HG03175 (cell line): ENCODE results near the gene ZDHHC24.
"Not testable (repeated sequence)": the region's sequence is repeated elsewhere in the genome, so short reads cannot be mapped to it uniquely, and the experiment has no call there.

Experiments used
- ATAC-seq: cut with Tn5 transposase; IDR thresholded peaks from one replicate; pipeline ENCODE4 v1.9.1; 2021; ENCODE audit warnings: mild to moderate bottlenecking, moderate library complexity; ENCODE audit not compliant: unreplicated experiment

The ZDHHC24 gene

DNA sequence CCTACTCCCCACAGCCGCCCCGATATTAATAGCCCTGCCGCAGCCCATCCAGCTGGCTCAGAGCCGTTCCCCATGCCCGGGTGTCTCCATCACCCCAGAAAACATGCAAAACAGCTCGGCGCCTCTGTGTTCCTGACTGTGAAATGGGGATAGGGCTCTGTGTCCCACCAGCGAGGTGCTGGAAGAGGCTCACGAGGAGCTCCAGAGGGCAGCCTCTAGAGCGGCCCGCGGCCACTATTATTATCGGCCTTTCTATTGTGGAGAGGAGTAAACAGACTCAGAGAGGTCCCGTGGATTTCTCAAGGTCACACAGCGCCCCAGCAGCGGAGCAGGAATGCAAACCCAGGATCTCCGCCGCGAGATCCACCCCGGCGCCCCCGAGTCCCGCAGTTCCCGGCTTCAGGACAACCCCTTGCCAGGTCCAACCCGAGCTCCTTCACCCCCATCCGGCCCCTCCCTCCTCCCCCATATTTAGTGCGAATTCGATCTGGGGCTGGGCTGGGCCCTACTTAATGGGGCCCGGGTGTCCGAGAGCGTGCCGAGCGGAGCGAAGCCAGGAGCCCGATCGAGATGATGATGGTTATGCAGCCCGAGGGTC is 619 bp upstream of the ZDHHC24 start, which contains the start of gene ACTN3:
TSS of gene ACTN3 (plus strand) at position 536 of the 598 bp plus-strand sequence. CDS start at position 571, 35 bp downstream.
- ATAC-seq = no peak

DNA sequence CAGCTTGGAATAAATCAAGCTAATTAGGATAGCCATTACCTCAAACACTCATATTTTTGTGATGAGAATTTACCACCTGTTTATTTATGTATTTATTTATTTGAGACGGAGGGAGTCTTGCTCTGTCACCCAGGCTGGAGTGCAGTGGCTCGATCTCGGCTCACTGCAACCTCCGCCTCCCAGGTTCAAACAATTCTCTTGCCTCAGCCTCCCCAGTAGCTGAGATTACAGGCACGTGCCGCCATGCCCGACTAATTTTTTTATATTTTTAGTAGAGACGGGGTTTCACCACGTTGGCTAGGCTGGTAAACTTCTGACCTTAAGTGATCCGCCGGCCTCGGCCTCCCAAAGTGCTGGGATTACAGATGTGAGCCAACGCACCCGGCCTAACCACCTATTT is 896 bp downstream of the ZDHHC24 start:
- ATAC-seq = not testable (repeated sequence)

DNA sequence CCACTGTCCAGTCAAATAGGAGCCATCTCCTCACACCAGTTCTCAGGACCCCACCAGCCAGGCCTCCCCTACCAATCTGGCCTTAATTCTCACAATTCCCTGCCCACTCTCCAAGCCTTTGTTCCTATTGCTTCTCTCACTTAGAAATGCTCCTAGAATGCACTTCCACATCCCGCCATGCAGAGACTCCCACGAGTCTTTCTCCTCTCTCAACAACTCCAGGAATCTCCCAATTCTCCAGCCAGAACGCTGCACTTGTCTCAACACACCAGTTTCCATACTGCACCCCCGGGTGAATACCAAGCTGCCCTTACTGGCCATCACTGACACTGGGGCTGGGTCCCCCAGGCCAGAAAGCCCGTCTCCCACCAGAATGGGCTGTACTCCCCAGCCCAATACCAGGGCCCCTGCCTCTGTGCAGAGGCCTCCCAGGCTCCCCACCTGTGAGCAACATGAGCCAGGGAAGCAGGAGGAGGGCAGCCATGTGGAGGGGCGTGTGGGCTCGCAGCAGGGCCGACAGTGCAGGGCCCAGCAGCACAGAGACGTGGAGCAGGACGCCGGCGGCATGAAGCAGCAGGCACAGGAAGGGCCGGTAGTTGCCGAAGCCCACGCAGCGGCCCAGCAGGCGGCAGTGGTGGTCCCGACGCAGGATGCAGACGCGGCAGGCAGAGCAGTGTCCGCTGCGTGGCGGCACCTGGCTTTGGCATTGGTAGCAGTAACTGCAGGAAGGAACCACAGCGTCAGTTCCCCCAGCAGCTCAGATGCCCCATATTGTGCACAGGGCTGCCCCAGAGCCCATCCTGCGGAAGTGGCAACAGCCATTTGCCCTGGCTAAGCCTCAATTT is 2.4 kb downstream of the ZDHHC24 start:
- no peak for ATAC-seq

DNA sequence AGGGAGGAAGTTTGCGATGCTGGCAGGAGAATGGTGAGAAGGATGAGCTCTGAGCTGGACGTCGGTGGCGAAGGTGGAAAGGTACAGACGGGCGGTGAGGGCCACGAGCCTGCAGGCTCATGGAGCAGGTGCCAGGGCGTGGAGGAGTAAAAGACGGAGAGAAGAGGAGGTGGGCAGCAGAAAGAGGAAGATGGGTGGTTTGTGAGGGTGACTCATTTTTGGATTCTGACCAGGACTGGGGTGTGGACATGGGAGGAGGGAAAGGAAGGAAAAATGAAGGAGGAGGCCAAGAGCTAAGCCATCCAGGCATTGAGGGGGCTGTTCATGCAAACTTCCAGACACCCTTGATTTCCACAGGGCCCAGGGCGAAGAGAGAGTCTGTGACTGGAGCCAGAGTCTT is 3.5 kb downstream of the ZDHHC24 start:
- ATAC-seq = no peak

DNA sequence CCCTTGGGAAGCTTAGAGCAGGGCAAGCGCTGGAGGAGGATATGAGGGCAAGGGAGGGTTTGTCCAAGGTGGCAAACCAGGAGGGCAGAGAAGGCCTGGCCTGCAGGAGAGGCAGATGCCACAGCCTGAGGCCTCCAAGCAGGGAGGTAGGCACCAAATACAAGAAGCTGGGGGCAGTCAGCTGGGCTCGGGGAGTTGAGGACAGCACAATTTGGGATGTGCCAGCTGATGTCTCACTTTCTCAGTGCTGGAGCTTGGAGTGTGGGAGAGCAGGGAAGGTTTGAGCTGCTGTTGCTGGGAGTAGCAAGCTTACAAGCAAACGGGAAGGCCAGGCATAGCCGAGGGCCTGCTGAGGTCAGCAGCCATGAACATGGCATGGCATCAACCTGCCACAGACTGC is 4.0 kb downstream of the ZDHHC24 start:
- no peak for ATAC-seq

DNA sequence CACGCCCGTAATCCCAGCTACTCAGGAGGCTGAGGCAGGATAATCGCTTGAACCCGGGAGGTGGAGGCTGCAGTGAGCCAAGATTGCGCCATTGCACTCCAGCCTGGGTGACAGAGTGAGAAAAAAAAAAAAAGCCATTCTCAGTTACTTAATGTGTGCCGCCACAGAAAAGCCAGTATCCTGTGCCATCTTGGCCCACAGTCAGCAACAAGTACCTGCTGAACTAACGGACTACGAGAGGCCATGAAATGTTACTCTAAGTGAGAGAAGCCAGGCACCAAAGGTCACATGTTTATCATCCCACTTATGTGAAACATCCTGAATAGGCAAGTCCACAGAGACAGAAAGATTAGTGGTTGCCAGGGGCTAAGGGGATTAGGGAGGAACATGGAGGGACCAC is 5.2 kb downstream of the ZDHHC24 start:
- ATAC-seq = not testable (repeated sequence)

DNA sequence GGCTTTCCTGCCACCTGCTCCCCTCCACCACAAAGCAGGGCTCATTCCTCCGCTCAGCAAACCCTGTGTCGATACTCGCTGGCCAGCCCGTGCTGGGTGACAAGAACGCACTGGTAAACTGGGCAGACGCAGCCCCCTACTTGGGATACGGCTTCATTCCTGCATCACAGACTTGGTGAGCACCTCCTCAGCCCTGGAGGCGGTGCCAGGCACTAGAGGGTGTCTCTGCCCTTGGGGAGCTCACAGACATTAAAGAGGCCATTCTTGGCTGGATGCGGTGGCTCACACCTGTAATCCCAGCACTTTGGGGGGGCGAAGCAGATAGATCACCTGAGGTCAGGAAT is 6.0 kb downstream of the ZDHHC24 start:
- ATAC-seq = no peak

DNA sequence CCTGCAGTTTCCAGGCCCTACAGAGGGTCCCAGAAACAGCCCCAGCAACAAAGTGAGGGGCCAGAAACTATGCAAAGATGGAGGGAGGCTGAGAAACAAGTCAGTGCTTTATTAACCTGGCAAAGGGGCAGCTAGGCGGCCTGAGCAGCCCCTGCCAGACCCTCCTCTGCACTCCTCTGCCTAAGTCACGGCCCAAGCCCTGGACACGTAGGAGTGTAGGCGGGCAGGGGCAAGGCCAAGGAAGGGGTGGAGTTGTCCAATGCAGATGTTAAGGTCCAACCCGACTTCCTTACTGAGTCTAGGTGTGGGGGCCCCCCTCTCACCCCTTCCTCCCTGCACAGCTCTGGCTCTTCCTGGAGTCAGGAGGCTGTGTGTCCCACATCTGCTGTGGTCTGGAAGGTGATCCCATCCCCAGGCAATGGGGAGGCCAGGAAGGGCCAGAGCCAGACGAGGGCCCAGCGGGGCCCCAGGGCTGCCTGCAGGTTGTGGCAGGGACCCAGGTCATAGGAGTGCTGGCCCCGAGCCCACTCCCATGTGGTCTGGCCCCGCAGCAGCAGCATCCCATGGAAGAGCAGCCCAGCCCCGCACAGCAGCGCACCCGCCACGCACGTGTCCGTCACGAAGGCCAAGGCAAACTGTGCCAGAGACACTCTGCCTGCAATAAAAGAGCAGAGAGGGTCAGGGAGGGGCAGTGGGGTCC is 6.5 kb downstream of the ZDHHC24 start:
- no peak for ATAC-seq

DNA sequence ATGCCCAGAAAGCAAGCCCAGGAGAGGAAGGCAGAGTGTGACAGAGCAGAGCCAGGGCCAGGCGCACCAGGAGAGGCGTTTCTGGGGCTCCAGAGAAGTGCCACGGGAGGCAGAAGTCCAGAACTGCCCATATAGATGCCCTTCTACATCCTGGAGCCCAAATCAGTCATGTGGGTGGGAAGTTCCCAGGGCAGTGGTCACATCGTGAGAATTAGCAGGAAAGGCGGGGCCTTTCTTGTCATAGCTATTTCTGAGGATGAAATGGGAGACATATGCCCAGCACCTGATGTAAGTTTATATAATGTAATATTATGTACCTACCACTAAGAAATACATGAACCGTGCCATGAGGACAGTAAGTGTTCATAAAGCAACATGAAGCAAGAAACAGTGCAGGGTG is 13.1 kb downstream of the ZDHHC24 start:
- ATAC-seq = no peak

DNA sequence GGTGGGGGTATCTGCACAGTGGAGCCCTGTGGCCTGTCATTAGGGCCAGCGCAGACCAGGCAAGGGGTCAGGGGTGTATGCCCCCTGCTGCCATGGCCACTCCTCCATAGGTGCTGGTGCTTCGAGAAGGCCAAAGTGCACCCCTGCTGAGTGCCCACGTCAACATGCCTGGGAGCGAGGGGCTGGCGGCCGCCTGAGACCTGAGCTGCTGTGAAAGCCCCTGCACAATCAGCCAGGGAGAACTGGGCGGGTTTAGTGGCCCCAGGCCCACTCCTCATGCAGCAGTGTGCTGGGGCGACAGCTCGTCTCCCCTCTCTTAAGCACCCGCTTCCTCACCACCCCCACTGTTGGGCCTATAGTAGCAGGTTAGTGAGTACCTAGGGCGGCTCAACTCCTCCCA is 14.0 kb downstream of the ZDHHC24 start:
- ATAC-seq = no peak

DNA sequence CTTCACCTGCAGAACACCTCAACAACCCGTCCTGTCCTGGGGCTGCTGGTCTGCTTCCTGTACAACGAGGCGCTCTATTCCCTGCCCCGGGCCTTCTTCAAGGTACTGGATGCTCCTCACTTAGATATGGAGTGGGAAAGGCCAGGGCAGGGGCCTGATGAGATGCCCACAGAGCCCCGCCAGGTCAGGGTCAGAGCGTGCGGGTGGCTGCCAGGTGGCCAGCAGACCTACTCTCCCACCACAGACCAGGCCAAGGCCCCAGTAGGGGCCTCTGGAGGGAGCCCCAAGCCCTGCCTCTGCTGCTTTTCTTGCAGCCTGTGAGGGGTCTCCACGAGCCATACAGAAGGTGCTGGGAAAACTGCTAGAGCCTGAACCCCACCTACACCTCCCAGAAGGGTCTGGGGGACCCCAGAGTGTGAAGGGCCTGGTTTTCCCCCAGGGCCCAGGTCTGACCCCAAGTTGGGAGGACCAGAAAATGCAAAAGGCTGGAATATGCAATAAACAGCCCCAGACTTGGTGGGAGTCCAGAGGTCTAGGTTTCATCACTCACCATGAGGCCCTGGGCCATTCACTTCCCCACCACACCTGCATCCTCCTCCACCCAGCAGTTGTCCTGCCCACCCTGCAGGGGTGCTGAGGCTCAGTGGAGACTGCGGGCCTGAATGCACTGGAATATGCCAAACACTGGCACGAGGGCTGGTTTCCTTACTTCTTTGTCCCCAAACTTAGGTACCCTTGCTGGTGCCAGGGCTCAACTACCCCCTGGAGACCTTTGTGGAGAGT is 14.7 kb downstream of the ZDHHC24 start:
- no peak for ATAC-seq

DNA sequence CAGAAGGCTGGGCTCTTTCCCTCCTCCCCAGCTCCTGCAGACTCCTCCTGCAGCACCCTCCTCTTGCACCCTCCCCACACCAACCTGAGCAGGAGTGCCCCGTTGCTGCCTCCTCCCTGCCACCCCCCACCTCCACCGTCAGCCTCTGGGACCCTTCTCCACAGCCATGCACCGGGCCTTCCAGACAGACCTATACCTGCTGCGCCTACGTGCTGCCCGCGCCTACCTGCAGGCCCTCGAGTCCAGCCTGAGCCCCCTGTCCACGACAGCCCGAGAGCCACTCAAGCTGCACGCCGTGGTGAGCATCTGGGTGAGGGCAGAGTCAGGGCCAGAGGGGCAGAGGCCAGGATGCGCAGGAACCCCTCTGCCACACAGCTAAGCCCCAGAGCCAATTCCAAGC is 16.2 kb downstream of the ZDHHC24 start:
- ATAC-seq = no peak

DNA sequence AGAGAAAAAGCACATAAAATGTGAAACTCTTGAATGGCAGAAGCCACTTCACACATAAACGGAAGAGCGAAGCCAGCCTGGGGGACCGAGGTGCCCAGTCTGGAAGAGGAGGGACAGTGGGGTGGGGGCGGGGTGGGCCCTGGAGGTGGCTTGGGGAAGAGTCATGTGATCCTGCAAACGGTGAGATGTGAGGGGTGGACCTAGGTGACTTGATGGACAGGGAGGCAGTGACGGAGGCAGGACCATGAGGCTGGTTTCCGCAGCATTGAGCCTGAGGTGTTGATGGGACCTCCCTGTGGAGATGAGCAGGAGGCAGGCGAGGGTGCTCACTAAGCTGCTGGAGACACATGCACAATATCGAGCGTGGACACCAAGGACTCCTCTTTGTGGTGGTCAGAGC is 16.8 kb downstream of the ZDHHC24 start:
- ATAC-seq = no peak

DNA sequence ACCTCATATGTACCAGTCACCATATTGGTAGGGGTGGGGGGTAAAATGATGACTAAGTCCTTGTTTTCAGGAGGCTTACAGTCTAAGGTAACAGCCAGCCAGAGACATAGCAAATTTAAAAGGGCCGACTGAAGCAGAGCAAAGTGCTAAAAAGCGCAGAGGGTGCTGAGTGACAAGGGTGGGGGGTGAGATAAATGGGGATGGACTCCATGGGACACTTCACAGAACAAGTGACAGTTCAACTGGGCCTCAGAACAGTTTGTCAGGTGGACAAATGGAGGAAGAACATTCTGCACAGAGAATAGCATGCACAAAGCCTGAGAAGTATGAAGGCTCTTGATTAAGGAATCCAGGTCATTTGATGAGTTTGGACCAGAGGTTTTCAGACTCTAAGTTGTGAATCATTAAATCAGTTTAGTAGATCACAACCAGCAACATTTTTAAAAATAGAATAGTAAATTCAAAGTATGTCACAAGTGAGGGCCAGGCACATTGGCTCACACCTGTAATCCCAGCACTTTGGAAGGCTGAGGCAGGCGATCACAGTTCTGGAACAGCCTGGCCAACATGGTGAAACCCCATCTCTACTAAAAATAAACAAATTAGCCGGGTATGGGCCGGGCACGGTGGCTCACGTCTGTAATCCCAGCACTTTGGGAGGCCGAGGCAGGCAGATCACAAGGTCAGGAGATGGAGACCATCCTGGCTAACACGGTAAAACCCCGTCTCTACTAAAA is 21.4 kb downstream of the ZDHHC24 start:
- ATAC-seq = no peak

DNA sequence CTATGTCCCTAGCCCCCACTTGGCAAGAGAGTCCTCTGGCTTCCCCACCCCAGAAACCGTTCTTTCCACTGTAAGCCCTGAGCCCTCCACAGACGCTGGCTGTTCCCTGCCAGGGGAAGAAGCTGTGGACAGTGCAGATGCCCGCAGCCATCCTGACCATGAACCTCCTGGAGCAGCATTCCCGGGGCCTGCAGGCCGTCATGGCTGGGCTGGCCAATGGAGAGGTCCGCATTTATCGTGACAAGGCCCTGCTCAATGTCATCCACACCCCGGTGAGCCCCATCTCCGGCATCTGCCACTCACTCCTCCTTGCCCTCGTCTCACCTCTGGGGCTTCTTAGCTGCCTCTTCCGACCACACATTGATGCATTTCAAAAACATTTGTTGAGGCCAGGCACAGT is 22.2 kb downstream of the ZDHHC24 start:
- no peak for ATAC-seq

DNA sequence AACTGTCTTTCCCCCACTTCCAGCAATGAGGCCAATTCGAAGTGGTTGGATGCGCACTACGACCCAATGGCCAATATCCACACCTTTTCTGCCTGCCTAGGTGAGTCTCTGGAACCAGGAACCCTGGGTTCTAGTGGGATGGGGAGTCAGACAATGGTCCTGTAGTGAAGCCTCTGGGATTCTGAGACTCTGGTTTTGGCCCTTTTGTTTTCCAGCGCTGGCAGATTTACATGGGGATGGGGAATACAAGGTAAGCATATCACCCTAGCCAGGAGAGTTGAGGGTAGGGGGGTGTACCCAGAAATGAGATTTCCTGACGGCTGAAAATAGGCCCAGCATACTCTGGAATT is 34.9 kb downstream of the ZDHHC24 start:
- ATAC-seq = peak; percentile 14

DNA sequence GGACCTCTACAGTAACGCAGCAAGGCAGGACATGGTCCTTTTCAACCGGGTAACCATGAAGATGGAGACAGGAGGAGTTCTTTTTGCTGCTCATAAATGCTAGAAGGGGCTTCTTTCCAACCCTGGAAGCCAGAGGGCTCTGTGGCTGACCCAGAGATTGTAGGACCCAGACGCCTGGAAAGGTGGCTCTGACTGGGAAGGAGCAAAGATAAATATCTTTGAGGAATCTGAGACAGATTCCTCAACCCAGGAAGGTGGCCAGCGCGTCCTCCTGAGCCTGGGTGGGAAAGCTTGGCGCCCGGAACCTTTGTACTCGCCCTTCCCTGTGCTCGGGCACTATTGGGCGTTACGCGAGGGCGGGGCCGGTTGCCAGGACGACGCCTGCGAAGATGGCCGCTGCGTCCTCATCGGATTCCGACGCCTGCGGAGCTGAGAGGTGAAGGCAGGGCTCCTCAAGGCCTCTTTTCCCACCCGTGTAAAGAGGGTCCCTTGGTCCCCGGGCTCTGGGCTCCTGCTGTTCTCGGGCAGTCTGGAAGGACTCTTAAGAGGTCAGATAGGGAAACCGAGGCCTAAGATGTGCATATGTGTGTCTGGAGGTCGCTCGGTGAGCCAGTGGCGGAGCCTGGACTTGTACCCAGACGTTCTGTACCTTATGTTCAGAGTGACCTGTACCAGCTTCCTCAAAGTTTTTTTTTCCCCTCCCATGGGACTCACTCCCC is 35.4 kb downstream of the ZDHHC24 start, which contains the start of gene BBS1:
TSS of gene BBS1 (plus strand) at position 365 of the 719 bp plus-strand sequence. CDS start at position 390, 25 bp downstream.
- peak; percentile 86 for ATAC-seq

DNA sequence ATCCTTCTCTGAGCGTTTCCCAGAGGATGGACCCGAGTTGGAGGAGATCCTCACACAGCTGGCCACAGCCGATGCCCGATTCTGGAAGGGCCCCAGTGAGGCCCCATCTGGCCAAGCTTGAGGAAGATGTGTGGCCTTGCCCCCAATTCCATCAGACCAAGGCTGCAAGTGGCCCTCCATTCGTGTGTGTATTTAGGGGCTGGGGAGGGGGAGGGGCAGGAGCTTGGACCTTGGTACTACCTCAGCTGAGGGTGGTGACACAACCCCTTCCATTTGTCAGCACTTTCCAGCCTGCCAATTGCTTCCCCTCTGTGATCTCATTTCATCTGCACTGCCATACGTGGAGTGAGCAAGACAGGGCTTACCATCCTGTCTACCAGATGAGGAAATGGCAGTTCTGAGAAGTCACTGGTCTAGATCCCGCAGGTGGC is 36.7 kb downstream of the ZDHHC24 start:
- no peak for ATAC-seq

DNA sequence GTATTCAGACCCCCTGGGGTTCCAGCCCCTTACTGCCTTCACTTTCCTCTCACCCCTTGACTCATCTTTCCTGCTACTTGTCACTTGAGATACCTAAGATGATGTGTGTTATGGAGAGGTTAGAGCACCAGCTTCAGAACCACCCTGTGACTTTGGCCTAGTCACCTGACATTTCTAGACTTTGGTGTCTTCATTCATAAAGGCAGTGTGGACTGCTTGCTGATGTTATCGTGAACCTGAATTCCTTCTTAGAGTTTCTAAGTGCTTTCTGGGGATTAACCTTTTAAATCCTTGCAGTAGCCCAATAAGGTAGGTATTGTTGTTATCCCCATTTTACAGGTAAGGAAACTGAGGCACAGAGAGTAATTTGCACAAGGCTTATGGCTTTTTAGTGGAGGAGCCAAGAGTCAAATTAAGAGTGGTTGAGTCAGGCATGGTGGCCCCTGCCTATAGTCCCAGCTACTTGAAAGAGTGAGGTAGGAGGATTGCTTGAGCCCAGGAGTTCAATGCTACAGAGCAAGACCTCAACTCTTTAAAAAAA is 40.5 kb downstream of the ZDHHC24 start:
- no peak for ATAC-seq
